Measurements from ENCODE around the gene NMBR. TPM values are rescaled to one million over a fixed set of nuclear protein-coding genes. Genes with fewer than 3 reads are reported as not detected.

NMBR gene
- total RNA-seq (2021) (0.35 TPM in 1 of 2 replicates, not detected in the other), Bru-seq, nascent RNA (percentile 18 among the genes with signal in this experiment), BruChase-seq, experiment 1, labeled RNA remaining after a 2-hour chase (percentile 32 among the genes with signal in this experiment), BruChase-seq, experiment 2, labeled RNA remaining after a 6-hour chase (percentile 18 among the genes with signal in this experiment)
- long read RNA-seq, partial matches to known transcripts: 0 of 1 reads
- long read RNA-seq, other reads (novel, unspliced or antisense): 1 of 1 reads

GRCh38 chr6:142146828-142147662, at the start of gene NMBR, which contains the start of gene VTA1:
NMBR (minus strand) TSS chr6:142147122; CDS start chr6:142088658, 58,464 bp downstream.
VTA1 (plus strand) TSS chr6:142147263; CDS start chr6:142147288, 25 bp downstream.
- Histone ChIP-seq H3F3A (ENCODE audit: insufficient read depth, low read depth) (no peaks in the 10 kb centered on the region), H3K4me1 (replicated peaks; ENCODE audit: insufficient read depth) (peaks cover 19% of the 10 kb centered on the region; the same call in 1 of the 2 replicates), H3K9me3 (ENCODE audit: insufficient read depth, low read depth) (no peaks in the 10 kb centered on the region), H4K20me1 (ENCODE audit: insufficient read depth) (peaks cover 12% of the 10 kb centered on the region; the same call in 1 of the 2 replicates), H2AFZ (peak within 1 kb of the TSS; percentile 91), H3K36me3 (ENCODE audit: low read depth) (no peaks in the 10 kb centered on the region), H3K27ac (peak within 1 kb of the TSS; percentile 25; the same call in 1 of the 2 replicates), H3K4me2 (peak within 1 kb of the TSS; percentile 80), H3K4me3 (peak within 1 kb of the TSS; percentile 92), H3K9me2 (ENCODE audit: insufficient read depth) (no peaks in the 10 kb centered on the region), H3K27me3 (ENCODE audit: insufficient read depth, low read depth) (no peaks in the 10 kb centered on the region), H3K79me2 (ENCODE audit: low read depth) (peaks cover 55% of the 10 kb centered on the region)
- BruUV-seq (replicated peaks): no TSS peak
- POLR2A ChIA-PET (ENCODE audit: unreplicated experiment): no interaction called here
- peak; percentile 95 for DNase-seq
- intact Hi-C loops (cut with micrococcal nuclease; ENCODE audit: unreplicated experiment): loop anchor here (2.0 to 10.0 kb wide), 6 partner anchors 155 to 1280 kb away; partner anchors contain the start of gene ADGRG6
- CTCF ChIA-PET: interaction anchor here (0.6 kb wide), 3 partner anchors 9 to 541 kb away, joined by 3 to 4 read pairs (median 3); no protein-coding TSS in a partner anchor
- TF ChIP-seq EZH2 (IDR thresholded peaks at IDR 0.05; ENCODE audit: low read depth) (no peak), CTCF (conservative IDR thresholded peaks at IDR 0.05) (peak; percentile 84)

- Histone ChIP-seq H2AFZ (no peak overlapping the region), H3K9me2 (ENCODE audit: insufficient read depth) (no peaks in the 10 kb centered on the region), H3K36me3 (ENCODE audit: low read depth) (peaks cover 15% of the 10 kb centered on the region; the same call in 1 of the 2 replicates), H3F3A (ENCODE audit: insufficient read depth, low read depth) (no peaks in the 10 kb centered on the region), H3K27me3 (ENCODE audit: insufficient read depth, low read depth) (no peaks in the 10 kb centered on the region), H4K20me1 (ENCODE audit: insufficient read depth) (peaks cover 9% of the 10 kb centered on the region; the same call in 1 of the 2 replicates), H3K4me1 (replicated peaks; ENCODE audit: insufficient read depth) (0 out of 2 replicates have a peak, but pooled peaks cover 4% of the 10 kb centered on the region), H3K4me3 (no peak overlapping the region), H3K4me2 (no peak overlapping the region), H3K27ac (no peak overlapping the region), H3K9me3 (ENCODE audit: insufficient read depth, low read depth) (no peaks in the 10 kb centered on the region), H3K79me2 (ENCODE audit: low read depth) (peaks cover 5% of the 10 kb centered on the region; the same call in 1 of the 2 replicates)
- TF ChIP-seq EZH2 (IDR thresholded peaks at IDR 0.05; ENCODE audit: low read depth) (no peak), CTCF (conservative IDR thresholded peaks at IDR 0.05) (no peak)
- intact Hi-C loops (cut with micrococcal nuclease; ENCODE audit: unreplicated experiment): no loop called here
- no peak for DNase-seq
- no TSS peak for BruUV-seq (replicated peaks)
- ChIA-PET CTCF (no interaction called here), POLR2A (ENCODE audit: unreplicated experiment) (no interaction called here)
These were observed 49.1 kb upstream of the NMBR start for GRCh38 chr6:142195862-142196541.

- BruUV-seq (replicated peaks): no TSS peak
- ChIA-PET POLR2A (ENCODE audit: unreplicated experiment) (no interaction called here), CTCF (no interaction called here)
- Histone ChIP-seq H3K9me3 (ENCODE audit: insufficient read depth, low read depth) (no peaks in the 10 kb centered on the region), H3K27me3 (ENCODE audit: insufficient read depth, low read depth) (no peaks in the 10 kb centered on the region), H2AFZ (no peak overlapping the region), H4K20me1 (ENCODE audit: insufficient read depth) (peaks cover 14% of the 10 kb centered on the region), H3K4me2 (no peak overlapping the region), H3K4me1 (replicated peaks; ENCODE audit: insufficient read depth) (0 out of 2 replicates have a peak, but pooled peaks cover 4% of the 10 kb centered on the region), H3K27ac (no peak overlapping the region), H3F3A (ENCODE audit: insufficient read depth, low read depth) (no peaks in the 10 kb centered on the region), H3K9me2 (ENCODE audit: insufficient read depth) (no peaks in the 10 kb centered on the region), H3K36me3 (ENCODE audit: low read depth) (0 out of 2 replicates have a peak, but pooled peaks cover 7% of the 10 kb centered on the region), H3K4me3 (no peak overlapping the region), H3K79me2 (ENCODE audit: low read depth) (peaks cover 5% of the 10 kb centered on the region; the same call in 1 of the 2 replicates)
- intact Hi-C loops (cut with micrococcal nuclease; ENCODE audit: unreplicated experiment): no loop called here
- TF ChIP-seq CTCF (conservative IDR thresholded peaks at IDR 0.05): no peak
- no peak for TF ChIP-seq EZH2 (IDR thresholded peaks at IDR 0.05; ENCODE audit: low read depth)
- no peak for DNase-seq
These were observed 46.7 kb upstream of the NMBR start for GRCh38 chr6:142193621-142194020.
